ENCODE measurements around the gene SLCO4A1. TPM values are rescaled to one million over a fixed set of nuclear protein-coding genes. Genes with fewer than 3 reads are reported as not detected.

Gene SLCO4A1
- total and polyA plus RNA-seq, 2 donors (not counting 1 experiment from before 2014, with no cell fraction given), result 2.1 to 79.5 TPM

GRCh38 chr20:62710221-62710885 lies 68.0 kb downstream of the SLCO4A1 start:
- Histone ChIP-seq H3K4me2 (replicated peaks; ENCODE audit: low read depth, low read length, poor library complexity, severe bottlenecking) (no peak overlapping the region), H3K36me3 (replicated peaks in 1 of 2; ENCODE audit: control extremely low read depth in 1 of 2, control insufficient read depth in 1 of 2, extremely low read depth in 1 of 2, insufficient read depth in 2 of 2, low read length in 1 of 2) (no peaks in the 10 kb centered on the region), H3K4me1 (ENCODE audit: control insufficient read depth in 2 of 2, insufficient read depth in 2 of 2, low read length in 2 of 2) (peaks cover 0 to 4% of the 10 kb centered on the region in 2 donors), H3K27me3 (replicated peaks in 1 of 4; ENCODE audit: control extremely low read depth in 1 of 4, control insufficient read depth in 3 of 4, insufficient read depth in 4 of 4, low read length in 3 of 4) (peaks cover 0 to 32% (median 11%) of the 10 kb centered on the region in 4 experiments), H3K27ac (ENCODE audit: low read length in 2 of 2) (no peak overlapping the region), H4K20me1 (ENCODE audit: control insufficient read depth, insufficient read depth, low read length, poor library complexity, severe bottlenecking) (no peaks in the 10 kb centered on the region), H3K9me3 (ENCODE audit: control extremely low read depth in 1 of 3, control insufficient read depth in 2 of 3, insufficient read depth in 1 of 3, low read length in 2 of 3) (no peaks in the 10 kb centered on the region), H3K9ac (ENCODE audit: low read length) (no peak overlapping the region), H3K79me2 (ENCODE audit: control insufficient read depth, insufficient read depth, low read length) (no peaks in the 10 kb centered on the region), H2AFZ (ENCODE audit: insufficient read depth, low read depth, low read length, poor library complexity, severe bottlenecking) (no peak overlapping the region), H3K4me3 (ENCODE audit: control extremely low read depth in 1 of 5, extremely low read depth in 1 of 5, insufficient read depth in 1 of 5, low read depth in 2 of 5, low read length in 4 of 5) (no peak overlapping the region)
- no peak for DNase-seq
- H3K27ac Mint-ChIP-seq, result no peak overlapping the region
- ATAC-seq (ENCODE audit: low read depth), result no peak
- ChIA-PET POLR2A (no interaction called here), CTCF (no interaction called here)
- peaks cover 2% of the 10 kb centered on the region for H3K4me1 Mint-ChIP-seq
- H3K4me3 Mint-ChIP-seq, result no peak overlapping the region
- H3K27me3 Mint-ChIP-seq, result peaks cover 45% of the 10 kb centered on the region
- WGBS (ENCODE audit: insufficient coverage), result 82% methylated on average over 20 of the region's 20 CpGs
- TF ChIP-seq CTCF (IDR thresholded peaks at IDR 0.05) (no peak), EZH2 (IDR thresholded peaks at IDR 0.05; ENCODE audit: borderline replicate concordance, insufficient read depth, low read depth, low read length, poor library complexity, severe bottlenecking) (no peak)
- intact Hi-C loops (cut with micrococcal nuclease), result no loop called here
- H3K9me3 Mint-ChIP-seq (ENCODE audit: insufficient read depth), result no peaks in the 10 kb centered on the region

GRCh38 chr20:62710886-62711702 lies 68.8 kb downstream of the SLCO4A1 start:
- no peak overlapping the region for H3K4me2 ChIP-seq (replicated peaks; ENCODE audit: low read depth, low read length, poor library complexity, severe bottlenecking)
- POLR2A ChIA-PET, result no interaction called here
- peaks cover 0 to 31% (median 11%) of the 10 kb centered on the region in 4 experiments for H3K27me3 ChIP-seq (replicated peaks in 1 of 4; ENCODE audit: control extremely low read depth in 1 of 4, control insufficient read depth in 3 of 4, insufficient read depth in 4 of 4, low read length in 3 of 4)
- H3K4me3 ChIP-seq (ENCODE audit: control extremely low read depth in 1 of 5, extremely low read depth in 1 of 5, insufficient read depth in 1 of 5, low read depth in 2 of 5, low read length in 4 of 5), result no peak overlapping the region
- no peaks in the 10 kb centered on the region for H4K20me1 ChIP-seq (ENCODE audit: control insufficient read depth, insufficient read depth, low read length, poor library complexity, severe bottlenecking)
- no peak overlapping the region for H3K9ac ChIP-seq (ENCODE audit: low read length)
- TF ChIP-seq EZH2 (IDR thresholded peaks at IDR 0.05; ENCODE audit: borderline replicate concordance, insufficient read depth, low read depth, low read length, poor library complexity, severe bottlenecking), result no peak
- TF ChIP-seq CTCF (IDR thresholded peaks at IDR 0.05), result no peak
- 73% methylated on average over 12 of the region's 23 CpGs for WGBS (ENCODE audit: insufficient coverage)
- H2AFZ ChIP-seq (ENCODE audit: insufficient read depth, low read depth, low read length, poor library complexity, severe bottlenecking), result no peak overlapping the region
- Mint-ChIP-seq H3K27me3 (peaks cover 48% of the 10 kb centered on the region), H3K9me3 (ENCODE audit: insufficient read depth) (no peaks in the 10 kb centered on the region), H3K27ac (no peak overlapping the region), H3K4me1 (peaks cover 2% of the 10 kb centered on the region), H3K4me3 (no peak overlapping the region)
- no peak for ATAC-seq (ENCODE audit: low read depth)
- peaks cover 0 to 4% of the 10 kb centered on the region in 2 donors for H3K4me1 ChIP-seq (ENCODE audit: control insufficient read depth in 2 of 2, insufficient read depth in 2 of 2, low read length in 2 of 2)
- H3K36me3 ChIP-seq (replicated peaks in 1 of 2; ENCODE audit: control extremely low read depth in 1 of 2, control insufficient read depth in 1 of 2, extremely low read depth in 1 of 2, insufficient read depth in 2 of 2, low read length in 1 of 2), result no peaks in the 10 kb centered on the region
- no peak overlapping the region for H3K27ac ChIP-seq (ENCODE audit: low read length in 2 of 2)
- intact Hi-C loops (cut with micrococcal nuclease), result no loop called here
- no peak for DNase-seq
- CTCF ChIA-PET, result no interaction called here
- H3K9me3 ChIP-seq (ENCODE audit: control extremely low read depth in 1 of 3, control insufficient read depth in 2 of 3, insufficient read depth in 1 of 3, low read length in 2 of 3), result no peaks in the 10 kb centered on the region
- H3K79me2 ChIP-seq (ENCODE audit: control insufficient read depth, insufficient read depth, low read length), result no peaks in the 10 kb centered on the region

Measured in B cell (primary cell).